Measurements from ENCODE around the gene PTPN22. TPM values are rescaled to one million over a fixed set of nuclear protein-coding genes. Genes with fewer than 3 reads are reported as not detected.

Gene PTPN22
- total and polyA plus RNA-seq, 9 of the 15 experiments (the other 6 are each of a cell fraction or from before 2014, with no cell fraction given), result 0.45 to 4.6 (median 1.1) TPM

- TF ChIP-seq ZNF121 (CRISPR knock-in tag; conservative IDR thresholded peaks at IDR 0.05) (peak; percentile 36; the same call in 1 of the 2 replicates), ZNF197 (CRISPR knock-in tag; IDR thresholded peaks at IDR 0.05; ENCODE audit: low read depth) (peak; percentile 70; the same call in 1 of the 2 replicates), U2AF1 (optimal IDR thresholded peaks at IDR 0.05; ENCODE audit: low read depth, low read length) (peak; percentile 41), KDM5B (IDR thresholded peaks at IDR 0.05; ENCODE audit: insufficient replicate concordance, low read depth, low read length) (peak; percentile 96), E2F4 (CRISPR knock-in tag; IDR thresholded peaks at IDR 0.05; ENCODE audit: low read depth) (peak; percentile 31; the same call in 1 of the 2 replicates), SAFB (IDR thresholded peaks at IDR 0.05; ENCODE audit: borderline replicate concordance, low read depth, low read length) (0 out of 2 replicates have a peak, but pooled peaks have one; percentile 37), REST (IDR thresholded peaks at IDR 0.05; ENCODE audit: borderline replicate concordance) (peak; percentile 32; the same call in 1 of the 2 replicates), REST (CRISPR knock-in tag; IDR thresholded peaks at IDR 0.05; ENCODE audit: low read depth) (peak; percentile 63), ZNF444 (CRISPR knock-in tag; IDR thresholded peaks at IDR 0.05) (no peak), TCF3 (CRISPR knock-in tag; IDR thresholded peaks at IDR 0.05) (peak; percentile 60; the same call in 1 of the 2 replicates), FOXK2 (conservative IDR thresholded peaks at IDR 0.05 in 1 of 2, IDR thresholded peaks at IDR 0.05 in 1 of 2; ENCODE audit: low read depth in 2 of 2) (peak in 1 of 2 experiments; percentile 61; a peak in 3 of 4 replicates), ZBTB11 (CRISPR knock-in tag; IDR thresholded peaks at IDR 0.05) (peak; percentile 86 to 99 (median 99))
These were observed 59.4 kb downstream of the PTPN22 start, which contains the start of gene RSBN1 (continued) for GRCh38 chr1:113811888-113812660.

All from K562 (cell line).